Activated T-helper 1 cell treated with anti-CD3 and anti-CD28 coated beads, Interleukin-12 subunit alpha, Interleukin-12 subunit beta, Interleukin-2, Interleukin-4 antibody, amounts not matched to agents 30 ng/mL and 10 ng/mL and 1 ng/mL, durations not matched to agents 14 hours and 24 hours and 36 hours (primary cell): ENCODE data around the gene KLF15. TPM values are rescaled to one million over a fixed set of nuclear protein-coding genes. Genes with fewer than 3 reads are reported as not detected.

Source experiments
- DNase-seq: peaks from one replicate; pipeline ENCODE4 v3.0.0; 2021; ENCODE audit warnings: low spot score
- H3K27ac Mint-ChIP-seq: one replicate; pipeline ENCODE4 v1.8.0; 2021; ENCODE audit warnings: mild to moderate bottlenecking, mixed read lengths
- H3K27me3 Mint-ChIP-seq: one replicate; pipeline ENCODE4 v1.8.0; 2022; ENCODE audit warnings: mild to moderate bottlenecking, moderate library complexity, mixed read lengths; ENCODE audit not compliant: insufficient read depth
- H3K36me3 Mint-ChIP-seq: one replicate; pipeline ENCODE4 v1.8.0; 2021; ENCODE audit warnings: low read depth, mixed read lengths
- H3K4me1 Mint-ChIP-seq: one replicate; pipeline ENCODE4 v1.8.0; 2021; ENCODE audit warnings: low read depth, mixed read lengths
- H3K4me3 Mint-ChIP-seq: one replicate; pipeline ENCODE4 v1.8.0; 2021; ENCODE audit warnings: mild to moderate bottlenecking, moderate library complexity, mixed read lengths
- H3K9me3 Mint-ChIP-seq: one replicate; pipeline ENCODE4 v1.8.0; 2021; ENCODE audit warnings: mixed read lengths
- intact Hi-C: fragments of 100-400 bp; cut with micrococcal nuclease; formaldehyde crosslinking; loops from one replicate; pipeline ENCODE4 v1.15.1; 2024
- total RNA-seq: library from RNA; stranded (reverse); gene quantifications from 2 replicates; pipeline ENCODE4 v1.2.3, GENCODE V29; 2022

KLF15 gene
- total RNA-seq, 1 donor from 2014 or later: 0.08 TPM

DNA sequence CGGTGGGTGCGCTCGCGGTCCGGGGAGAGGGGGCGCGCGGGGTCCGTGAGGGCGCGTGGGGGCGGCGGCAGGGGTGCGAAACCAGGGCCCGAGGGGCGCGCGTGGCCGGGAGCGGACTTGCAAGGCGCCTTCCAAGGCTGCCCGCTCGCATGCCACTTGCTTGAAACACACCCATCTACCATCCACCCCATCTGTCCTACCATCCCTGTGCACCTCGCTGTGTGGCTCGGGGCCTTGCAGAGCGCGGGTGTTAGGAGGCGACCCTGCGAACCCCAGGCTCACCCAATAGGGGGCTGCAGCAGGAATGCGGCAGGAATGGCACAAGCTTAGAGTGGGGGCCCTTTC is 37.7 kb upstream of the KLF15 start:
- intact Hi-C loops: no loop called here
- H3K27me3 Mint-ChIP-seq: peaks cover 26% of the 10 kb centered on the region
- no peaks in the 10 kb centered on the region for H3K36me3 Mint-ChIP-seq
- H3K4me3 Mint-ChIP-seq: no peak overlapping the region
- H3K4me1 Mint-ChIP-seq: no peaks in the 10 kb centered on the region
- no peak for DNase-seq
- no peak overlapping the region for H3K27ac Mint-ChIP-seq
- H3K9me3 Mint-ChIP-seq: no peaks in the 10 kb centered on the region

DNA sequence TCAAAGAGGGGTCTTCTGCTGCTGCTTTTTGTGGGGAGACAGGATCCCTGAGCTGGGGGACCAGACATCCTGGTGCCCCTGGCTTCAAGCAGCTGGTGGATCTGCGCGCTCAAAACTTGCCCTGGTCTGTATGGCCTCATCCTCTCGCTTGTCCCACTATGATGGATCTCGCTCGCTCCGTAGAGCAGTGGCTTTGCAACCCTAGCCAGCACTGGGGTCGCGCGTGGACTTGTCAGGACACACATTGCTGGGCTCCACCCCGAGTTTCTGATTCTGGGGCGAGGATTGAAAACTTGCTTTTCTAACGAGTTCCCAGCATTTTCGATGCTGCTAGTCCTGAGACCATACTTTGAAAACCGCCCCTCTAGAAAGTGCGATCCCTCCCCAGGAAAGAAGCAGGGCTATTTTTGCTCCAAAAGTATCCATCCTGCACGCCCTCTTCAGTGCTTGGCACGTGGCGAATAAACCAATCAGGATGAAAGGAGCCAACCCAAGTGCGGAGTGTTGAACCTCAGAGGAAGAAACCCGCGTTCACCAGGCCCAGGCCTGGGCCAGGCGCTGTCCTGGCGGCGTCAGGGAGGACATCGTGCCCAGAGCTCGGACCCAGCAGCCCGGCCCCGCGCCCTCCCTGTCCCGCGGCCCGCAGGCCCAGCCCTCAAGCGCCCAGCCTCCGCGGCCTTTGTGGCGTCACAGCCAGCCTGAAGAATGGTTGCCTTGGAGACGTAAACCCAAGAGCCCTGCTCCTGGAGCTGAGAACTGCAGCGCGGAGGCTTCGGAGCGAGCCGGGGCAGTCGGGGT is 37.2 kb upstream of the KLF15 start, which contains the start of gene CFAP100:
CFAP100 (plus strand) TSS at position 731 of the 798 bp plus-strand sequence. CDS start 1,092 bp downstream, outside the sequence.
- intact Hi-C loops: no loop called here
- no peaks in the 10 kb centered on the region for H3K36me3 Mint-ChIP-seq
- DNase-seq: no peak
- H3K27me3 Mint-ChIP-seq: peaks cover 32% of the 10 kb centered on the region
- no peak within 1 kb of the TSS for H3K4me3 Mint-ChIP-seq
- no peaks in the 10 kb centered on the region for H3K9me3 Mint-ChIP-seq
- H3K4me1 Mint-ChIP-seq: peaks cover 5% of the 10 kb centered on the region
- H3K27ac Mint-ChIP-seq: no peak within 1 kb of the TSS

DNA sequence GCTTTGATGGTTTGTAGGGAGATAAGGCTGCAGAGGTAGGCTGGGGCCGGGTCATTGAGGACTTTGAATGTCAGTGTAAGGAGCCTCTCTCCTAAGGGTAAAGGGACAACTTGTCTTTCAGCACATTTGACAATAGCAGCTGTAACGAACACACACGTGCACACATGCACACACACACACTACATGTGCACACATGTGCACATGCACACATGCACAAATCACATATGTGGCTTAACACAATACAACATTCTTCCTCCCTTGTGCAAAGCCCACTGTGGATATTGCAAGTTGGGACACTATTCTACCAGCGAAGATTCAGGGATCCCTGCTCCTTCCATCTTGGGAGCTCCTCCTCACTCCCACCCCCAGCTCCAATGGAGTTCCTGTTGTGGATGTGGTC is 36.4 kb upstream of the KLF15 start:
- peaks cover 32% of the 10 kb centered on the region for H3K27me3 Mint-ChIP-seq
- no peak overlapping the region for H3K4me3 Mint-ChIP-seq
- peaks cover 5% of the 10 kb centered on the region for H3K4me1 Mint-ChIP-seq
- H3K36me3 Mint-ChIP-seq: no peaks in the 10 kb centered on the region
- H3K27ac Mint-ChIP-seq: no peak overlapping the region
- no peak for DNase-seq
- H3K9me3 Mint-ChIP-seq: no peaks in the 10 kb centered on the region
- intact Hi-C loops: no loop called here

GRCh38 chr3:126392246-126392645 is 35.0 kb upstream of the KLF15 start:
- Mint-ChIP-seq H3K9me3 (no peaks in the 10 kb centered on the region), H3K4me1 (peaks cover 5% of the 10 kb centered on the region), H3K36me3 (no peaks in the 10 kb centered on the region), H3K4me3 (no peak overlapping the region), H3K27me3 (peaks cover 34% of the 10 kb centered on the region), H3K27ac (no peak overlapping the region)
- no peak for DNase-seq
- intact Hi-C loops: no loop called here

GRCh38 chr3:126391631-126392030 is 34.4 kb upstream of the KLF15 start:
- H3K4me3 Mint-ChIP-seq: no peak overlapping the region
- H3K9me3 Mint-ChIP-seq: no peaks in the 10 kb centered on the region
- intact Hi-C loops: no loop called here
- no peak for DNase-seq
- peaks cover 33% of the 10 kb centered on the region for H3K27me3 Mint-ChIP-seq
- peaks cover 5% of the 10 kb centered on the region for H3K4me1 Mint-ChIP-seq
- no peaks in the 10 kb centered on the region for H3K36me3 Mint-ChIP-seq
- no peak overlapping the region for H3K27ac Mint-ChIP-seq

DNA sequence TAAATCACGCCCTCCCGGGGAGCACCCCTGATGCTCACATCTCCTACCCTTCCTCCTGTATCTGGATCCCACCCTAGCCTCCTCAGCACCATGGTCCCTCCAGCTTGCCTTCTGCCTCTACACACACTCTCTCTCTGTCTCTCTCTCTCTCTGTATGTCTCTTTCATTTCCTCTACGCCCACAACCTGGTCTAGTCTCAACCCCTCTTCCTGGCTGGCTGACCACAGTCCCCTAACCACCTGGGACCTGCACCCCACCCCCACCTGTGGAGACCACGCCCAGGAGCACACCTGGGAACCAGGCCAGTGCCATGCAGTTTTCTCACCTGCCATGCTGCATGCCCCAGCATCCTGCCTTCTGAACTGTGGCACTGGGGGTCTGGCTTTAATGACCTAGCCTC is 33.5 kb upstream of the KLF15 start:
- Mint-ChIP-seq H3K9me3 (no peaks in the 10 kb centered on the region), H3K4me3 (no peak overlapping the region), H3K36me3 (no peaks in the 10 kb centered on the region), H3K27me3 (peaks cover 33% of the 10 kb centered on the region), H3K4me1 (peaks cover 5% of the 10 kb centered on the region), H3K27ac (no peak overlapping the region)
- no peak for DNase-seq
- intact Hi-C loops: no loop called here

DNA sequence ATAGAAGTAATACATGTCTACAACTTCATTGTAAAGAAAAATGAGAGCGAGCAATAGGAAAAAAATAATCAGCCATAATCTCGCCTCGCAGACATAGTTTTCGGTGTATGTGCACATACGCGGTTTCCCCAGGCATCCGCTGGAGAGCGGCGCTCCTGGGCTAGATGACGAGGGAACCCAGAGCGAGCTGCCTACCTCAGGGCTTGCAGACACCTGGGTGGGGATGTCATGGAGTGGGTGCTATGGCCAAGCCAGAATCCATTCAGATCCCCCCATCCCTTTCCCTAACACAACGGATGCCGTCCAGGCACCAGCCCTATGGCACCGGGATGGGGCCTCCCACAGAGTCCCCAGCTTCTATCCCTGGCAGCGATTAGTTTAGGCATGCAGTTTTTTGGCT is 33.0 kb upstream of the KLF15 start:
- intact Hi-C loops: no loop called here
- Mint-ChIP-seq H3K27me3 (peaks cover 33% of the 10 kb centered on the region), H3K36me3 (no peaks in the 10 kb centered on the region), H3K27ac (no peak overlapping the region), H3K4me3 (no peak overlapping the region), H3K4me1 (peaks cover 5% of the 10 kb centered on the region), H3K9me3 (no peaks in the 10 kb centered on the region)
- no peak for DNase-seq

DNA sequence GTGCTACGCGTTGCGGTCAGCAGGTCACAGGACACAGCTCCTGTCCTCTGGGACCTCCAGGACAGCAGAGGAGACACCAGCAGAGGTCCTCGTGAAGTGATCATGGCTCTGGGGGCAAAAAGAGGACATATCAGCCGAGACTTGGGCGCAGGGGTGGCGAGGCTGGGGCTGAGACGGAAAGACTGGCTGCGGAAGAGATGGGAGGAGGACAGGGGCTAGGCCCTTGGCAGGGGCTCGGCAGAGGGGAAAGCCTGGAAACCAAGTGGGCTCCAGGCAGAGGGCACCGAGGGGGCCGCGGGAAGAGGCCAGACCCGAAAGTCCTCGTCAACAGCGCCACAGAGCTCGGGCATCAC is 32.6 kb upstream of the KLF15 start:
- Mint-ChIP-seq H3K27ac (no peak overlapping the region), H3K9me3 (no peaks in the 10 kb centered on the region), H3K4me1 (peaks cover 5% of the 10 kb centered on the region), H3K4me3 (no peak overlapping the region), H3K27me3 (peaks cover 33% of the 10 kb centered on the region), H3K36me3 (no peaks in the 10 kb centered on the region)
- intact Hi-C loops: loop anchor here (1.0 kb wide), 1 partner anchor 143 kb away; no protein-coding TSS in a partner anchor
- DNase-seq: no peak

DNA sequence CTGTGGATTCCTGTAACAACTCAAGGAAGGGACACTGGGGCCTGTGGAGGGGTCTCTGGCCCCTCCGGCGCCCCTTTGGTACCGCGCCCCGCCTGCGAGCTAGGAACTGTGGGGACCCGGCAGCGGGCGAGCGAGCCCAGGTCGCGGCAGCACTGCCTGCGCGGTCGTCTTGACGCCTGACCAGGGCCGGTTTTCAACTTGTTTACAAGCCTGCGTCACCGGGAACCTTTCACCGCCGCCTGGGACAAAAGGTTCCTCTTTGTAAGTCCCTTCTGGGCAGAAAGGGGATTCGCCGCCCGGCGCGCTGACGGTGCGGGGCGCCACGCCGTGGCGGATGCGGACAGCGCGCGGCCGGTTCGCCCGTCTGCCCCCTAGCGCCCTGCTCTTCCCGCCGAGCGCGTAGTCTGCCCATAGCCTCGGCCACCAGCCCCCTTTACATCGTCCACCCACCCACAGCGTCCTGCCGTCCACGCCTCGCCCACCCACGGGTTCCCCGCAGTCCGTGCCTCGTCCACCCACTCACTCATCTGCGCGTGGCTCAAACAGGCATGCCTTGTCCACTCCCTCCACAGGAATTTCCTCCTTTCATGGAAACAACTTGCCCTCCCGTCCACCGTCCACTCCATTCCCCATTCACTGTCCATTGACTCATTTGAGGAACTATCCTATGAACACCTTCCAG is 32.0 kb upstream of the KLF15 start:
- peaks cover 30% of the 10 kb centered on the region for H3K27me3 Mint-ChIP-seq
- H3K4me3 Mint-ChIP-seq: no peak overlapping the region
- intact Hi-C loops: loop anchor here (1.0 kb wide), 1 partner anchor 143 kb away; no protein-coding TSS in a partner anchor

DNA sequence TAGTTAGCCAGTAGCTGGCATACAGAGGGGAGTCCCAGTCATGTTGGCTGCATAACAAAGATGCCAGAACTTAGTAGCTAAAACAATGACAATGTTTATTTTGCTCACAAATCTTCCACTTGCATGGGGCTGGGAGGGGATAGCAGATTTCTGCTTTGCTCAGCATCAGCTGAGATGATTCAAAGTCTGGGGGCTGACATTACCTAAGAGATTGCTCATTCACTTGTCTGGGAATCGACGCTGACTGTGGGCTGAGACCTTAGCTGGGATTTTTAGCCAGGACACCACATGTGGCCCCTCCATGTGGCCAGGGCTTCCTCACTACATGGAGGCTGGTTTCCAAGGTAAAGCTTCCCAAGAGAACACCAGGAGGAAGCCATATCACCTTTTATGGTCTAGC is 24.8 kb upstream of the KLF15 start:
- H3K4me3 Mint-ChIP-seq: no peak overlapping the region
- DNase-seq: no peak
- H3K9me3 Mint-ChIP-seq: no peaks in the 10 kb centered on the region
- H3K27ac Mint-ChIP-seq: no peak overlapping the region
- peaks cover 6% of the 10 kb centered on the region for H3K27me3 Mint-ChIP-seq
- intact Hi-C loops: no loop called here
- no peaks in the 10 kb centered on the region for H3K36me3 Mint-ChIP-seq
- no peaks in the 10 kb centered on the region for H3K4me1 Mint-ChIP-seq

More for the DNA sequence above, 32.0 kb upstream of the KLF15 start:
- H3K27ac Mint-ChIP-seq: no peak overlapping the region
- H3K9me3 Mint-ChIP-seq: no peaks in the 10 kb centered on the region
- peaks cover 5% of the 10 kb centered on the region for H3K4me1 Mint-ChIP-seq
- no peaks in the 10 kb centered on the region for H3K36me3 Mint-ChIP-seq
- peak; percentile 3 for DNase-seq

GRCh38 chr3:126380011-126380768 is 23.0 kb upstream of the KLF15 start:
- Mint-ChIP-seq H3K4me1 (no peaks in the 10 kb centered on the region), H3K27me3 (peaks cover 6% of the 10 kb centered on the region), H3K4me3 (no peak overlapping the region), H3K36me3 (no peaks in the 10 kb centered on the region), H3K27ac (no peak overlapping the region), H3K9me3 (no peaks in the 10 kb centered on the region)
- no peak for DNase-seq
- intact Hi-C loops: no loop called here

DNA sequence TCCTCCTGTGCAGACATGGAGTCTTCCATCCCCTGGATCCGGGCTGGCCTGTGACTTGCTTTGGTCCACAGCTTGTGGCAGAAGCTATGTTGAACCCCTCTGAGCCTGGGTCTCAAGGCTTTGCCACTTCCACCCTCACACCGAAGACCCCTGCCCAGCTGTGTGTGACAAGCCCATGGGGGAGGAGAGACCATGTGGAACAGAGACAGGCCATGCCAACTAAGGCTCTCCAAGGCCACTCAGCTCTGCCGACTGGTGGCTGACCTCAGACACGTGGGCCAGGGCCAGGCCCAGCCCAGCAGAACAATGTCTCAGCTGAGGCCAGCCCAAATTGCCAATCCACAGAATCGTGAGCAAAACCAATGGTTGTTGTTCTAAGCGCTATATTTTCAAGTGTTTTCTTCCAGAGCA is 21.1 kb upstream of the KLF15 start:
- Mint-ChIP-seq H3K27ac (no peak overlapping the region), H3K9me3 (no peaks in the 10 kb centered on the region), H3K36me3 (no peaks in the 10 kb centered on the region), H3K4me3 (no peak overlapping the region), H3K4me1 (no peaks in the 10 kb centered on the region), H3K27me3 (peaks cover 3% of the 10 kb centered on the region)
- no peak for DNase-seq
- intact Hi-C loops: no loop called here

DNA sequence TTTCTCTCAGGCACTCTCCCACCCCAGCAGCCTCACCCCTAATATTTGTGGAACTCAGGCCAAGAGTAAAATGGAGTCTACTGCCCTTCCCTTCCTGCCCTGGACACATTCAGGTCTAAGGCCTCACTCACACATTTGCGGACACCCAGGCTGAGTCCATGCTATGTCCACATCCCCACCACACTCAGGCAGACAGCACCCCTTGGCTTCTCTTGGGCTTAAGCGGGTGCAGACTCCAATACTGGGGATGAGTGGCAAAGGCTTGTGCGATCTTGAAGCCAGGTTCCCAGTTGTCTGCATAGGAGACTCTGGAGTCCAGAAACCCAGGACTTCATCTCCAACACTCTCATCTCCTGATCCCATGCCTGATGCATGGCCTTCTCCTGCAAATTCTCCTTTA is 20.0 kb upstream of the KLF15 start:
- Mint-ChIP-seq H3K36me3 (no peaks in the 10 kb centered on the region), H3K9me3 (no peaks in the 10 kb centered on the region), H3K4me3 (no peak overlapping the region)

More for the DNA sequence above, 20.0 kb upstream of the KLF15 start:
- Mint-ChIP-seq H3K27me3 (peaks cover 5% of the 10 kb centered on the region), H3K4me1 (no peaks in the 10 kb centered on the region), H3K27ac (no peak overlapping the region)
- no peak for DNase-seq
- intact Hi-C loops: no loop called here
